OCI-LY1 (cell line): ENCODE results near the gene SBDS.
"Not testable (repeated sequence)": the region's sequence is repeated elsewhere in the genome, so short reads cannot be mapped to it uniquely, and the experiment has no call there.

ENCODE experiments used
- H2AFZ ChIP-seq: fragments of 200-600 bp; sonication (generic), shearing (Covaris generic); 2 replicates; pipeline ENCODE4 v1.6.0; 2014; ENCODE audit warnings: antibody characterized with exemption, mild to moderate bottlenecking, low read length
- H3F3A ChIP-seq: fragments of 200-600 bp; sonication (generic), shearing (Covaris generic); 2 replicates; pipeline ENCODE4 v1.6.0; 2014; ENCODE audit warnings: mild to moderate bottlenecking, antibody characterized with exemption, low read length, moderate library complexity; ENCODE audit not compliant: insufficient read depth
- H3K27ac ChIP-seq: fragments of 200-600 bp; sonication (generic); 2 replicates; pipeline ENCODE4 v1.5.1; 2014; ENCODE audit warnings: low read length, mixed run types, mild to moderate bottlenecking, low read depth; ENCODE audit not compliant: poor library complexity, severe bottlenecking
- H3K27me3 ChIP-seq: fragments of 200-600 bp; sonication (generic); 2 replicates; pipeline ENCODE4 v1.6.0; 2014; ENCODE audit warnings: antibody characterized with exemption, mild to moderate bottlenecking, low read length, moderate library complexity; ENCODE audit not compliant: insufficient read depth
- H3K36me3 ChIP-seq: fragments of 200-600 bp; sonication (generic); 2 replicates; pipeline ENCODE4 v1.6.1; 2014; ENCODE audit warnings: mild to moderate bottlenecking, antibody characterized with exemption, low read length, moderate library complexity, mixed read lengths; ENCODE audit not compliant: insufficient read depth
- H3K4me1 ChIP-seq: fragments of 200-600 bp; sonication (generic); 2 replicates; pipeline ENCODE4 v1.5.1; 2014; ENCODE audit warnings: mild to moderate bottlenecking, low read length, moderate library complexity; ENCODE audit not compliant: insufficient read depth, severe bottlenecking
- H3K4me2 ChIP-seq: fragments of 200-600 bp; sonication (generic), shearing (Covaris generic); 2 replicates; pipeline ENCODE4 v1.6.1; 2014; ENCODE audit warnings: low read length
- H3K4me3 ChIP-seq: fragments of 200-600 bp; sonication (generic); 2 replicates; pipeline ENCODE4 v1.5.1; 2014; ENCODE audit warnings: low read length, low read depth, mild to moderate bottlenecking, mixed read lengths; ENCODE audit not compliant: poor library complexity, severe bottlenecking
- H3K79me2 ChIP-seq: fragments of 200-600 bp; shearing (Covaris generic); 2 replicates; pipeline ENCODE4 v1.6.1; 2016; ENCODE audit warnings: mixed run types, low read length, mixed read lengths; ENCODE audit not compliant: insufficient read depth
- H3K9ac ChIP-seq: fragments of 200-600 bp; sonication (generic), shearing (Covaris generic); 2 replicates; pipeline ENCODE4 v1.6.1; 2014; ENCODE audit warnings: mild to moderate bottlenecking, low read length, mixed read lengths
- H3K9me2 ChIP-seq: fragments of 200-600 bp; sonication (generic), shearing (Covaris generic); 2 replicates; pipeline ENCODE4 v1.6.1; 2014; ENCODE audit warnings: low read depth, mild to moderate bottlenecking, low read length, mixed read lengths
- H3K9me3 ChIP-seq: fragments of 200-600 bp; shearing (Covaris generic); 2 replicates; pipeline ENCODE4 v1.6.1; 2014; ENCODE audit warnings: low read length, mixed read lengths
- H4K20me1 ChIP-seq: fragments of 200-600 bp; sonication (generic), shearing (Covaris generic); 2 replicates; pipeline ENCODE4 v1.6.0; 2016; ENCODE audit warnings: mild to moderate bottlenecking, low read length; ENCODE audit not compliant: insufficient read depth
- EZH2 ChIP-seq: fragments of 200-600 bp; sonication (generic), shearing (Covaris generic); IDR thresholded peaks from 2 replicates; pipeline ENCODE4 v1.8.0; 2017; ENCODE audit warnings: borderline replicate concordance, mixed run types, mild to moderate bottlenecking, antibody characterized with exemption, low read length, moderate library complexity, mixed read lengths
- TF ChIP-seq, protein P1 (sequence below): fragments of 200-600 bp; sonication (generic), shearing (Covaris generic); IDR thresholded peaks from 2 replicates; pipeline ENCODE4 v1.5.1; 2017; ENCODE audit warnings: mild to moderate bottlenecking, antibody characterized with exemption, low read length, moderate library complexity, mixed read lengths

SBDS gene

GRCh38 chr7:67009677-67010076 lies 14.3 kb upstream of the SBDS start:
- H3K36me3 ChIP-seq = peaks cover 80% of the 10 kb centered on the region
- H3F3A ChIP-seq, H3K9me2 ChIP-seq, H3K9ac ChIP-seq, H3K79me2 ChIP-seq, H3K9me3 ChIP-seq, H3K27ac ChIP-seq, H3K4me1 ChIP-seq, H3K27me3 ChIP-seq, H3K4me2 ChIP-seq, H4K20me1 ChIP-seq, H2AFZ ChIP-seq, H3K4me3 ChIP-seq: not testable (repeated sequence)

DNA sequence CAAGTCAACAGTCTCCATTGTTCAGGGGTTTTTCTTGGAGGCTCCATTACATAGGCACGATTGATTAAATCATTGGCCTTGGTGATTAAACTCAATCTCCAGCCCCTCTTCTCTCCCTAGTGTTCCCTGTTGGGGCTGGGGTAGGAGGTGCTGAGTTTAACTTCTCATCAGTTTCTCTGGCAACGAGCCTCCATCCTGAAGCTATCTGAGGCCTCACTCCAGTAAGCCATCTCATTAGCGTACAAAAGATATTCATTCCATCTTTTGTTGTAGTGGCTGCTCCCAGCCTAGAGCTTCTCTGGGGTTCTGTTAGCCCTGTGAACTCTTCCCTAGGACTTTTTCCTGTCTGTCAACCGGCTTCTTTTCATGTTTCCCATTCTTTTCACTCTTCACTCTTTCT lies 12.9 kb upstream of the SBDS start:
- H3K27ac ChIP-seq = no peak overlapping the region
- no peaks in the 10 kb centered on the region for H3K9me3 ChIP-seq
- no peak overlapping the region for H3K9ac ChIP-seq

DNA sequence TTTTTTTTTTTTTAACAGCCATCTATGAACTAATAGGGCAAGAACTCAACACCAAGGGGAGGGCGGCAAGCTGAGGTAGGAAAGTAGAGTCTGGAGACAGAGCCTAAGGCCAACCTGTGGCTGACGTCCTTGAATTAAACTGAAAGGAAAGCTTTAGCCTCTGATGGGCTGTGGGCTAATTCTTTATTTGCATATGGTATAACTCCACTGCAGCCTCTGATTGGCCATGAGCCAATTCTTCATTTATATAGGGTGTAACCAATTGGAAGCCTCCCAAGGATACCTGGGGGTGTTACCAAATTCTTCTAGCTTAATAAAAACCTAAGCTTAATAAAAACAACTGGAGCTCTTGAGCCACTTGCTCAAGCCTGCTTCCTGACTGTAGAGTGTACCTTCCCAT lies 11.6 kb upstream of the SBDS start:
- Histone ChIP-seq H3K4me3 (no peak overlapping the region), H3K9me3 (no peaks in the 10 kb centered on the region), H3K27me3 (no peaks in the 10 kb centered on the region), H3F3A (no peaks in the 10 kb centered on the region), H3K27ac (no peak overlapping the region), H3K9ac (no peak overlapping the region), H2AFZ (no peak overlapping the region), H3K4me1 (no peaks in the 10 kb centered on the region), H4K20me1 (no peaks in the 10 kb centered on the region), H3K4me2 (no peak overlapping the region), H3K36me3 (peaks cover 72% of the 10 kb centered on the region), H3K79me2 (no peaks in the 10 kb centered on the region), H3K9me2 (no peaks in the 10 kb centered on the region)
- TF ChIP-seq EZH2 = no peak
- TF ChIP-seq, protein P1, sequence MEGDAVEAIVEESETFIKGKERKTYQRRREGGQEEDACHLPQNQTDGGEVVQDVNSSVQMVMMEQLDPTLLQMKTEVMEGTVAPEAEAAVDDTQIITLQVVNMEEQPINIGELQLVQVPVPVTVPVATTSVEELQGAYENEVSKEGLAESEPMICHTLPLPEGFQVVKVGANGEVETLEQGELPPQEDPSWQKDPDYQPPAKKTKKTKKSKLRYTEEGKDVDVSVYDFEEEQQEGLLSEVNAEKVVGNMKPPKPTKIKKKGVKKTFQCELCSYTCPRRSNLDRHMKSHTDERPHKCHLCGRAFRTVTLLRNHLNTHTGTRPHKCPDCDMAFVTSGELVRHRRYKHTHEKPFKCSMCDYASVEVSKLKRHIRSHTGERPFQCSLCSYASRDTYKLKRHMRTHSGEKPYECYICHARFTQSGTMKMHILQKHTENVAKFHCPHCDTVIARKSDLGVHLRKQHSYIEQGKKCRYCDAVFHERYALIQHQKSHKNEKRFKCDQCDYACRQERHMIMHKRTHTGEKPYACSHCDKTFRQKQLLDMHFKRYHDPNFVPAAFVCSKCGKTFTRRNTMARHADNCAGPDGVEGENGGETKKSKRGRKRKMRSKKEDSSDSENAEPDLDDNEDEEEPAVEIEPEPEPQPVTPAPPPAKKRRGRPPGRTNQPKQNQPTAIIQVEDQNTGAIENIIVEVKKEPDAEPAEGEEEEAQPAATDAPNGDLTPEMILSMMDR = no peak

More for the DNA sequence above, 12.9 kb upstream of the SBDS start:
- no peaks in the 10 kb centered on the region for H4K20me1 ChIP-seq
- H3K4me1 ChIP-seq = no peaks in the 10 kb centered on the region
- peaks cover 80% of the 10 kb centered on the region for H3K36me3 ChIP-seq
- no peaks in the 10 kb centered on the region for H3K27me3 ChIP-seq
- no peak overlapping the region for H2AFZ ChIP-seq
- no peaks in the 10 kb centered on the region for H3K9me2 ChIP-seq
- TF ChIP-seq, protein P1 = no peak
- TF ChIP-seq EZH2 = no peak
- H3K4me2 ChIP-seq = no peak overlapping the region
- no peak overlapping the region for H3K4me3 ChIP-seq
- H3K79me2 ChIP-seq = no peaks in the 10 kb centered on the region
- H3F3A ChIP-seq = no peaks in the 10 kb centered on the region

- H3K27me3 ChIP-seq, H3F3A ChIP-seq, H3K4me2 ChIP-seq, H2AFZ ChIP-seq, H3K4me3 ChIP-seq, H3K4me1 ChIP-seq, H3K9ac ChIP-seq, H3K9me2 ChIP-seq, H3K79me2 ChIP-seq, H4K20me1 ChIP-seq, H3K9me3 ChIP-seq, H3K27ac ChIP-seq: not testable (repeated sequence)
- peaks cover 60% of the 10 kb centered on the region for H3K36me3 ChIP-seq
Observed at GRCh38 chr7:67004145-67004544, 8.8 kb upstream of the SBDS start.
